GM21529 (cell line): ENCODE measurements around the gene GPNMB.

Experiments
- ATAC-seq: cut with Tn5 transposase; IDR thresholded peaks from one replicate; pipeline ENCODE4 v1.9.1; 2021; ENCODE audit not compliant: unreplicated experiment

The GPNMB gene

GRCh38 chr7:23228412-23228811 is 18.2 kb upstream of the GPNMB start:
- no peak for ATAC-seq

GRCh38 chr7:23230641-23231101 is 15.9 kb upstream of the GPNMB start:
- no peak for ATAC-seq

GRCh38 chr7:23232966-23233365 is 13.6 kb upstream of the GPNMB start:
- no peak for ATAC-seq

GRCh38 chr7:23234569-23235296 is 11.8 kb upstream of the GPNMB start:
- peak; percentile 97 for ATAC-seq

- ATAC-seq, result no peak
These were observed 10.8 kb upstream of the GPNMB start for GRCh38 chr7:23235813-23236221.

- ATAC-seq, result no peak
These were observed 9.6 kb upstream of the GPNMB start for GRCh38 chr7:23237000-23237399.

- no peak for ATAC-seq
These were observed 7.5 kb upstream of the GPNMB start for GRCh38 chr7:23238983-23239652.

- no peak for ATAC-seq
These were observed 6.9 kb upstream of the GPNMB start for GRCh38 chr7:23239698-23240097.

GRCh38 chr7:23242321-23242720 is 4.3 kb upstream of the GPNMB start:
- ATAC-seq, result no peak

- ATAC-seq, result no peak
These were observed 3.6 kb upstream of the GPNMB start for GRCh38 chr7:23242935-23243334.

GRCh38 chr7:23247046-23247602 is 549 bp downstream of the GPNMB start:
- ATAC-seq, result no peak

- ATAC-seq, result no peak
These were observed 1.2 kb downstream of the GPNMB start for GRCh38 chr7:23247603-23248335.

- no peak for ATAC-seq
These were observed 2.9 kb downstream of the GPNMB start for GRCh38 chr7:23249486-23249885.

GRCh38 chr7:23254051-23254681 is 7.6 kb downstream of the GPNMB start:
- ATAC-seq, result no peak

- ATAC-seq, result no peak
These were observed 10.2 kb downstream of the GPNMB start for GRCh38 chr7:23256731-23257130.

GRCh38 chr7:23260371-23260770 is 13.8 kb downstream of the GPNMB start:
- ATAC-seq, result no peak

- ATAC-seq, result peak; percentile 86
These were observed 15.4 kb downstream of the GPNMB start for GRCh38 chr7:23261843-23262452.

GRCh38 chr7:23264916-23265458 is 18.4 kb downstream of the GPNMB start:
- ATAC-seq, result peak; percentile 63

- ATAC-seq, result no peak
These were observed 20.3 kb downstream of the GPNMB start for GRCh38 chr7:23266918-23267317.

- no peak for ATAC-seq
These were observed 20.8 kb downstream of the GPNMB start for GRCh38 chr7:23267357-23267756.
